GM18909 (cell line): ENCODE data around the gene IQCF6.
A peak's percentile ranks its signal among the peaks of the same experiment; 100 is the strongest.
"Not testable (repeated sequence)": the region's sequence is repeated elsewhere in the genome, so short reads cannot be mapped to it uniquely, and the experiment has no call there.

Experiments
- ATAC-seq: cut with Tn5 transposase; IDR thresholded peaks from one replicate; pipeline ENCODE4 v1.9.1; 2021; ENCODE audit warnings: mild to moderate bottlenecking; ENCODE audit not compliant: unreplicated experiment, poor library complexity

The IQCF6 gene

GRCh38 chr3:51777985-51778384 is 1.1 kb downstream of the IQCF6 start:
- ATAC-seq: no peak

GRCh38 chr3:51773529-51774056 is 5.4 kb downstream of the IQCF6 start:
- ATAC-seq: no peak

GRCh38 chr3:51759203-51759602 is 19.8 kb downstream of the IQCF6 start:
- ATAC-seq: no peak

- ATAC-seq: not testable (repeated sequence)
Measured at GRCh38 chr3:51753763-51754750, 25.0 kb downstream of the IQCF6 start.

GRCh38 chr3:51751287-51751686 is 27.8 kb downstream of the IQCF6 start:
- peak; percentile 64 for ATAC-seq

- ATAC-seq: no peak
Measured at GRCh38 chr3:51750878-51751277, 28.2 kb downstream of the IQCF6 start.

- no peak for ATAC-seq
Measured at GRCh38 chr3:51748327-51748726, 30.7 kb downstream of the IQCF6 start.

- ATAC-seq: no peak
Measured at GRCh38 chr3:51747840-51748239, 31.2 kb downstream of the IQCF6 start.

GRCh38 chr3:51742978-51743377 is 36.1 kb downstream of the IQCF6 start:
- not testable (repeated sequence) for ATAC-seq

GRCh38 chr3:51742320-51742719 is 36.7 kb downstream of the IQCF6 start:
- ATAC-seq: not testable (repeated sequence)

GRCh38 chr3:51739110-51739509 is 39.9 kb downstream of the IQCF6 start:
- ATAC-seq: no peak

GRCh38 chr3:51735950-51736349 is 43.1 kb downstream of the IQCF6 start:
- ATAC-seq: no peak

GRCh38 chr3:51735039-51735438 is 44.0 kb downstream of the IQCF6 start:
- no peak for ATAC-seq

GRCh38 chr3:51734572-51734907 is 44.5 kb downstream of the IQCF6 start:
- no peak for ATAC-seq

- ATAC-seq: no peak
Measured at GRCh38 chr3:51733859-51734571, 45.0 kb downstream of the IQCF6 start.

- ATAC-seq: no peak
Measured at GRCh38 chr3:51729042-51729633, 49.9 kb downstream of the IQCF6 start.
